ENCODE data around the gene PSTPIP1.

DNA sequence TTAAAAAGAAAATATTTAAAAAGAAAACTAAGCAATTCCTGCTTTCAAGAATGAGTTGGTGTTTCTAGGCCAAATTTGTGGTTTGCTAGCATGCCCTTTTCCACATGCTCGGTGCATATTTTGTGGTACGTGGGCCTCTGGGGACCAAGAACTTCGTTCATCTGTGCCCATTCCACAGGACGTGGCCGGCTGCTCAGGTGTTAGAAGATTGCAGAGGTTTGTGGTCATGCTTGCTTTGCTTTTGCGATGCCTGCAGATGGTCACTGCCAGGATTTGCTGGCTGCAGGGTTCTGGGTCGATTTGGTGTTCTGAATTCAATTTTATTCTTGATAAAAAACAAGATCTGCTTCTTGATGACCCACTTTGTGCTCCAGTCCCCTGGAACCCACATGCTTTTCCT is 7.5 kb downstream of the PSTPIP1 start:
- TF ChIP-seq BRCA1 (IDR thresholded peaks at IDR 0.05; ENCODE audit: low read depth, low read length) (no peak), EZH2 (IDR thresholded peaks at IDR 0.05; ENCODE audit: low read depth, low read length, severe bottlenecking) (no peak), EGR1 (IDR thresholded peaks at IDR 0.05; ENCODE audit: borderline replicate concordance, low read depth, low read length) (no peak), GTF2F1 (IDR thresholded peaks at IDR 0.05; ENCODE audit: borderline replicate concordance, low read depth, low read length) (no peak), TBP (IDR thresholded peaks at IDR 0.05; ENCODE audit: low read depth, low read length) (no peak), FOSL1 (IDR thresholded peaks at IDR 0.05; ENCODE audit: insufficient read depth, low read depth, low read length) (no peak), SUZ12 (IDR thresholded peaks at IDR 0.05; ENCODE audit: low read length) (no peak)
- TF ChIP-seq, protein P1, sequence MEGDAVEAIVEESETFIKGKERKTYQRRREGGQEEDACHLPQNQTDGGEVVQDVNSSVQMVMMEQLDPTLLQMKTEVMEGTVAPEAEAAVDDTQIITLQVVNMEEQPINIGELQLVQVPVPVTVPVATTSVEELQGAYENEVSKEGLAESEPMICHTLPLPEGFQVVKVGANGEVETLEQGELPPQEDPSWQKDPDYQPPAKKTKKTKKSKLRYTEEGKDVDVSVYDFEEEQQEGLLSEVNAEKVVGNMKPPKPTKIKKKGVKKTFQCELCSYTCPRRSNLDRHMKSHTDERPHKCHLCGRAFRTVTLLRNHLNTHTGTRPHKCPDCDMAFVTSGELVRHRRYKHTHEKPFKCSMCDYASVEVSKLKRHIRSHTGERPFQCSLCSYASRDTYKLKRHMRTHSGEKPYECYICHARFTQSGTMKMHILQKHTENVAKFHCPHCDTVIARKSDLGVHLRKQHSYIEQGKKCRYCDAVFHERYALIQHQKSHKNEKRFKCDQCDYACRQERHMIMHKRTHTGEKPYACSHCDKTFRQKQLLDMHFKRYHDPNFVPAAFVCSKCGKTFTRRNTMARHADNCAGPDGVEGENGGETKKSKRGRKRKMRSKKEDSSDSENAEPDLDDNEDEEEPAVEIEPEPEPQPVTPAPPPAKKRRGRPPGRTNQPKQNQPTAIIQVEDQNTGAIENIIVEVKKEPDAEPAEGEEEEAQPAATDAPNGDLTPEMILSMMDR (IDR thresholded peaks at IDR 0.05; ENCODE audit: control extremely low read depth in 1 of 3, insufficient read depth in 1 of 3, low read depth in 1 of 3, low read length in 3 of 3), result no peak
